Choroid plexus epithelial cell (primary cell): Measurements from ENCODE around the gene PHACTR1.

ENCODE experiments used
- DNase-seq: peaks from one replicate; pipeline ENCODE4 v3.0.0-alpha.2; 2010; ENCODE audit warnings: low read depth
- H3K4me3 ChIP-seq: 2 replicates; pipeline ENCODE4 v1.5.1; 2011; ENCODE audit warnings: low read depth, mild to moderate bottlenecking, control low read depth, low read length, moderate library complexity
- CTCF ChIP-seq: conservative IDR thresholded peaks from 2 replicates; pipeline ENCODE4 v1.5.1; 2011; ENCODE audit warnings: low read depth, mild to moderate bottlenecking, control low read depth, inconsistent platforms, low read length, moderate library complexity

The PHACTR1 gene

DNA sequence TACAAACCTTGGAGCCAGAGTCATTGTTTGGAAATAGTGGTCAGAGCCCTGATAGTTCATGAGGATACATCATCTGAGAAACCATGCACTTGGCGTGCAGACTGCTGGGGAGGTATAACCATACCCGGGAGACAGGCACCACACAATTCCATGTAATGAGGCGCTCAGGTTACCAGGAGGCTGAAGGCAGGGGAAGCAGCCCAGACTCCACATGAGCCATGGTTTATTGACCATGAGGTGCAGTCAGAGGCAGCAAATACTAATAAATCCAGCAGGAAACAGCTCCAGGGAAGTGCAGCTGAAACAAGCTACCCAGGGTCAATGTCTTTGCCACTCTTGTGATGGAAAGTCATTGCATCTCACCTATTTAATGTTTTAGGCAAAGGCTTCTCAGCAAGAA, 455.7 kb downstream of the PHACTR1 start:
- no peak for TF ChIP-seq CTCF
- DNase-seq = no peak
- H3K4me3 ChIP-seq = no peak overlapping the region

DNA sequence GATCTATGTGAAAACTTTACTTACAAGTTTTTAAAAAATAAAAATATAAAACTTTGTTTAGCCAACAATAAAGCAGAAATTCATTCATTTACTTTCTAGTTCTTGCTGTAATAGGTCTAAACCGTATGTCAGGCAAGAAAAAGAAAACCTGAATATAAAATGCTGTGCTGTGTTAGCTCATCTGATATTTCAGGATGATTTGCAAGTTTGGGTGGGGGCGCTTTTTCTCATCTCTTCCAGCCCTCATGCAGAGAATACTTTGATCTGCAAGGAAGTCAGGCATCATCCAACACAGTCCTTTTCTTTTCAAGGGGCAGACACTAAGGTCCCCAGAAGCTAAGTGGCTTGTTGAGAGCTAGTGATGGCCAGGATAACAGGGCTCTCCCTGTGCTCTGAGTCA, 458.5 kb downstream of the PHACTR1 start:
- DNase-seq = no peak
- TF ChIP-seq CTCF = no peak
- H3K4me3 ChIP-seq = no peak overlapping the region

GRCh38 chr6:13175759-13176158, 459.2 kb downstream of the PHACTR1 start:
- no peak for TF ChIP-seq CTCF
- no peak overlapping the region for H3K4me3 ChIP-seq
- no peak for DNase-seq

DNA sequence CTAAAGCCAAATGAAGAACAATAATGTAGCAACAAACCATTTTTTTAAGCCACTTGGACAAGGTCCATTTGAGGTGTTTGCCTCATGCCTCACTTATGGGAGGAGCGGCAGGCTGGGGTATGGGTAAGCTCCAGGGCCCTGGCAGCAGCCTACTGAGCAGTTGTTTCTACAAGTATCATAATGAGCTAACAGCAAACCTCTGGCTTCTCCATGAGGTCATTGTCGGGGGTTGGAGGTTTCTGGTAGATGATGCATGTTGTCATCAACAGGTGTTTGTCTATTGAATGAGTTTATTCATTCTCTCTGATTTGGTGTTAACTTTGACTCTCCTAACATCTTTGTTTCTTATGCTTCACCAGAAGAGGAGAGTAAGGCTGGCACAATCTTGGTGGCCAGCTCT, 461.1 kb downstream of the PHACTR1 start:
- TF ChIP-seq CTCF = no peak
- DNase-seq = no peak
- no peak overlapping the region for H3K4me3 ChIP-seq

DNA sequence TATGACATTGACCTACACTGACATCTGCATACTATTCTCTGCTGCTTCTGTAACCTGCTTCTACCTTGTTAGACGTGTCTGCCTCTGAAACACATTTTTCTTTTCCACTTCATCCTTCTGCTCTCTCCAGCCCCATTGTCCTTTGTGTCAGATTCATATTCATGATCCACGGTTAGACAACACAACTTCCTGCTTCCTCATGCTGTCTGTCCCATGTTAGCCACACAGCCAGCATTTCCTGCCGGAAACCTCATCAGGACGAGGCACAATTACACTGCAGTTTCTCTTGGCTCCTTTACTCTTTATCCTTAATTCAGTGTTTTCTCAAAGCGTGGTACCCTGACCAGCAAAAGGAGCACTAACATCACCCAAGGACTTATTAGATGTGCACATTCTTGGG, 461.5 kb downstream of the PHACTR1 start:
- no peak overlapping the region for H3K4me3 ChIP-seq
- no peak for TF ChIP-seq CTCF
- DNase-seq = no peak

DNA sequence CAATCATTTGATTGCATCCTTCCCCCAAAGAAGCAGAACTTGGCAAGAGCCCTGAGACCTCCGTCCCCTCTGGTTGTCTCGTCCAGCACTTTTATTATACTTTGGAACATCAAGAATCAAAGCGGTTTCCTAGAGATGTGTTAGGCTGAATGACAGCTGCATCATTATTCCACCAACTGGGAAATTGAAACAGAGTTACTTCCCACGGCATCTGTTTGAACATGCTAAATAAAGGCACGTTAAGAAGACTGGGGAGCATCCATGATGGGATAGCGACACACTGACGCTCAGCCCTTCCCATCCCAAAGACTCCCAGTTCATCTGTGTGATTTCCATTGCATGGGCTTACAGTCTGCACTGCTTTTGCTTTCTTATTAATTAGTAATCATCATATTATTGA, 464.0 kb downstream of the PHACTR1 start:
- no peak overlapping the region for H3K4me3 ChIP-seq
- no peak for DNase-seq
- TF ChIP-seq CTCF = no peak

GRCh38 chr6:13181393-13181792, 464.8 kb downstream of the PHACTR1 start:
- peak; percentile 12 for DNase-seq
- no peak overlapping the region for H3K4me3 ChIP-seq
- TF ChIP-seq CTCF = no peak
